Common myeloid progenitor, CD34-positive (primary cell): ENCODE data around the gene FUS.
"Not testable (repeated sequence)": the region's sequence is repeated elsewhere in the genome, so short reads cannot be mapped to it uniquely, and the experiment has no call there.

ENCODE experiments used
- CTCF ChIA-PET: fragments of 350-600 bp; sonication (Branson Sonifier 250); formaldehyde crosslinking; loops from one replicate; lab custom pipeline; 2021; ENCODE audit warnings: antibody characterized with exemption; lab: Charles Lee
- POLR2A ChIA-PET: fragments of 350-600 bp; sonication (Branson Sonifier 250); formaldehyde crosslinking; loops from one replicate; lab custom pipeline; 2021; ENCODE audit warnings: antibody characterized with exemption; lab: Charles Lee
- DNase-seq, 3 donors: peaks; one replicate each; pipeline versions ENCODE4 v3.0.0 to v3.0.0-alpha.2; 2013
- H3K27ac ChIP-seq, 2 experiments: 1 replicate in 1 of 2; 2 replicates in 1 of 2; pipeline ENCODE4 v1.7.0; 2013; ENCODE audit warnings: inconsistent platforms in 2 of 2, low read length in 2 of 2, mild to moderate bottlenecking in 2 of 2, low read depth in 1 of 2, moderate library complexity in 1 of 2; ENCODE audit not compliant: severe bottlenecking in 2 of 2, insufficient read depth in 1 of 2, poor library complexity in 1 of 2
- H3K27me3 ChIP-seq, 5 experiments: replicated peaks in 2 of 5; 1 replicate in 3 of 5; 2 replicates in 2 of 5; pipeline versions ENCODE4 v1.6.1 to v1.7.0; 2013; ENCODE audit warnings: low read length in 4 of 5, mild to moderate bottlenecking in 2 of 5, moderate library complexity in 2 of 5, inconsistent platforms in 1 of 5; ENCODE audit not compliant: insufficient read depth in 5 of 5, control insufficient read depth in 4 of 5
- H3K36me3 ChIP-seq, 4 experiments: 1 replicate in 2 of 4; 2 replicates in 2 of 4; pipeline versions ENCODE4 v1.6.1 to v1.7.0; 2013; ENCODE audit warnings: low read length in 3 of 4, control low read depth in 1 of 4, mild to moderate bottlenecking in 1 of 4; ENCODE audit not compliant: control insufficient read depth in 4 of 4, insufficient read depth in 4 of 4
- H3K4me1 ChIP-seq, 4 experiments: 1 replicate in 3 of 4; 2 replicates in 1 of 4; pipeline versions ENCODE4 v1.6.1 to v1.7.1; 2013; ENCODE audit warnings: low read length in 3 of 4, mild to moderate bottlenecking in 3 of 4, control low read depth in 1 of 4, inconsistent platforms in 1 of 4, moderate library complexity in 1 of 4; ENCODE audit not compliant: control insufficient read depth in 4 of 4, insufficient read depth in 4 of 4; ENCODE audit errors: control extremely low read depth in 1 of 4
- H3K4me3 ChIP-seq, 7 experiments: 1 replicate in 4 of 7; 2 replicates in 3 of 7; pipeline versions ENCODE4 v1.5.1 to v1.7.0; 2013; ENCODE audit warnings: mild to moderate bottlenecking in 7 of 7, low read length in 6 of 7, moderate library complexity in 6 of 7, inconsistent platforms in 2 of 7, low read depth in 2 of 7, control low read depth in 1 of 7; ENCODE audit not compliant: insufficient read depth in 4 of 7, control insufficient read depth in 1 of 7; ENCODE audit errors: extremely low read depth in 1 of 7
- H3K9me3 ChIP-seq, 5 experiments: 1 replicate in 4 of 5; 2 replicates in 1 of 5; pipeline versions ENCODE4 v1.6.1 to v1.7.1; 2013; ENCODE audit warnings: low read length in 4 of 5, mild to moderate bottlenecking in 2 of 5, inconsistent platforms in 1 of 5, low read depth in 1 of 5, moderate library complexity in 1 of 5; ENCODE audit not compliant: control insufficient read depth in 4 of 5, insufficient read depth in 2 of 5; ENCODE audit errors: control extremely low read depth in 1 of 5
- WGBS: methylation state at CpG from one replicate; pipeline ENCODE4 v1.1.5; 2013; ENCODE audit not compliant: insufficient coverage; 5-methylcytosine and 5-hydroxymethylcytosine counted together

Gene FUS

GRCh38 chr16:31149894-31150890 is 29.7 kb upstream of the FUS start, which contains the start of gene PRSS36:
PRSS36 (minus strand) TSS chr16:31150066; CDS start chr16:31150035, 31 bp downstream.
- DNase-seq = no peak
- POLR2A ChIA-PET = interaction anchor here (0.5 kb wide), 1 partner anchor 103 kb away, joined by 4 read pairs; no protein-coding TSS in a partner anchor
- H3K4me3 ChIP-seq = no peak within 1 kb of the TSS
- CTCF ChIA-PET = interaction anchor here (1.0 to 2.9 kb wide), 2 partner anchors 8 to 14 kb away, joined by 3 to 13 read pairs; no protein-coding TSS in a partner anchor
- no peaks in the 10 kb centered on the region for H3K36me3 ChIP-seq
- WGBS = 92% methylated on average over 9 of the region's 11 CpGs
- no peak within 1 kb of the TSS for H3K27ac ChIP-seq
- no peaks in the 10 kb centered on the region for H3K9me3 ChIP-seq
- no peaks in the 10 kb centered on the region for H3K27me3 ChIP-seq
- peaks cover 0 to 32% (median 21%) of the 10 kb centered on the region in 4 experiments for H3K4me1 ChIP-seq

GRCh38 chr16:31150976-31151375 is 29.0 kb upstream of the FUS start:
- not testable (repeated sequence) for H3K4me3 ChIP-seq, H3K27me3 ChIP-seq, H3K27ac ChIP-seq, H3K9me3 ChIP-seq, DNase-seq, H3K36me3 ChIP-seq
- peaks cover 0 to 32% (median 21%) of the 10 kb centered on the region in 4 experiments for H3K4me1 ChIP-seq
- 50% methylated on average over 2 of the region's 6 CpGs for WGBS
- ChIA-PET CTCF (interaction anchor here (2.9 kb wide), 1 partner anchor 9 kb away, joined by 13 read pairs; no protein-coding TSS in a partner anchor), POLR2A (interaction anchor here (0.5 kb wide), 1 partner anchor 104 kb away, joined by 4 read pairs; no protein-coding TSS in a partner anchor)

- Histone ChIP-seq H3K4me3 (peak overlapping the region in 2 of 7 experiments; percentile 11 to 50), H3K27me3 (peaks cover 0 to 1% (median 0%) of the 10 kb centered on the region in 5 experiments), H3K4me1 (peaks cover 0 to 11% (median 6%) of the 10 kb centered on the region in 4 experiments), H3K9me3 (no peaks in the 10 kb centered on the region), H3K27ac (no peak overlapping the region), H3K36me3 (no peaks in the 10 kb centered on the region)
- DNase-seq = peak in 2 of 3 donors; percentile 68 to 74
- POLR2A ChIA-PET = interaction anchor here (0.6 to 1.1 kb wide), 5 partner anchors 20 to 302 kb away, joined by 3 to 4 read pairs (median 3); partner anchors contain the start of genes ZNF646 and ZNF668
- CTCF ChIA-PET = interaction anchor here (0.6 to 3.8 kb wide), 11 partner anchors 9 to 177 kb away, joined by 3 to 19 read pairs (median 4); no protein-coding TSS in a partner anchor
- WGBS = 5% methylated on average over 7 of the region's 8 CpGs
Observed at GRCh38 chr16:31157136-31157535, 22.8 kb upstream of the FUS start.

GRCh38 chr16:31167315-31167714 is 12.6 kb upstream of the FUS start:
- ChIA-PET CTCF (interaction anchor here (0.9 to 4.0 kb wide), 2 partner anchors 10 to 19 kb away, joined by 3 to 17 read pairs; no protein-coding TSS in a partner anchor), POLR2A (no interaction called here)
- Histone ChIP-seq H3K4me1 (no peaks in the 10 kb centered on the region), H3K4me3 (no peak overlapping the region), H3K9me3 (no peaks in the 10 kb centered on the region), H3K36me3 (no peaks in the 10 kb centered on the region), H3K27ac (no peak overlapping the region), H3K27me3 (no peaks in the 10 kb centered on the region)
- DNase-seq = no peak
- 78% methylated on average over 4 of the region's 8 CpGs for WGBS

GRCh38 chr16:31168848-31169247 is 11.1 kb upstream of the FUS start:
- no peak for DNase-seq
- ChIA-PET CTCF (interaction anchor here (4.0 kb wide), 1 partner anchor 11 kb away, joined by 17 read pairs; no protein-coding TSS in a partner anchor), POLR2A (interaction anchor here (1.1 kb wide), 1 partner anchor 11 kb away, joined by 3 read pairs; the partner anchor contains the start of gene FUS)

DNA sequence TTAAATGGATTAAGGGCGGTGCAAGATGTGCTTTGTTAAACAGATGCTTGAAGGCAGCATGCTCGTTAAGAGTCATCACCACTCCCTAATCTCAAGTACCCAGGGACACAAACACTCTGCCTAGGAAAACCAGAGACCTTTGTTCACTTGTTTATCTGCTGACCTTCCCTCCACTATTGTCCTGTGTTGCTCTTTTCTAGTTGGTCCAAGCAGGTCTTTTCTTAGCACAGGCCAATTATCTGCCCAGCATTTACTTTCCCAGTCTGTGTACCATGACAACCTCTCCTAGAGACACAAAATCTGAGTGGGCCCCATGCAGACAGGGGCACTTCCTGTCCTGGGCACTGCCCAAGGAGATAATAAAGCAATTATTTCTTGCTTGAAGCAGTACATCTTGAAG is 9.9 kb upstream of the FUS start:
- no CpG with 5 or more reads among the region's 2 CpGs for WGBS
- H3K36me3 ChIP-seq, H3K9me3 ChIP-seq, H3K27ac ChIP-seq, POLR2A ChIA-PET, H3K27me3 ChIP-seq, H3K4me3 ChIP-seq, H3K4me1 ChIP-seq: not testable (repeated sequence)
- CTCF ChIA-PET = interaction anchor here (1.2 kb wide), 1 partner anchor 18 kb away, joined by 3 read pairs; no protein-coding TSS in a partner anchor
- DNase-seq = peak in 1 of 3 donors; percentile 51

More at GRCh38 chr16:31168848-31169247, 11.1 kb upstream of the FUS start:
- 100% methylated on average over 1 of the region's 2 CpGs for WGBS
- no peaks in the 10 kb centered on the region for H3K4me1 ChIP-seq
- H3K27me3 ChIP-seq = no peaks in the 10 kb centered on the region
- no peaks in the 10 kb centered on the region for H3K9me3 ChIP-seq
- H3K4me3 ChIP-seq = no peak overlapping the region
- no peaks in the 10 kb centered on the region for H3K36me3 ChIP-seq
- H3K27ac ChIP-seq = no peak overlapping the region
